ENCODE data around the gene BORCS6. TPM values are rescaled to one million over a fixed set of nuclear protein-coding genes. Genes with fewer than 3 reads are reported as not detected.

Gene BORCS6
- total and polyA plus RNA-seq, 2 experiments from 2014 or later = 1.8 to 7.1 TPM

DNA sequence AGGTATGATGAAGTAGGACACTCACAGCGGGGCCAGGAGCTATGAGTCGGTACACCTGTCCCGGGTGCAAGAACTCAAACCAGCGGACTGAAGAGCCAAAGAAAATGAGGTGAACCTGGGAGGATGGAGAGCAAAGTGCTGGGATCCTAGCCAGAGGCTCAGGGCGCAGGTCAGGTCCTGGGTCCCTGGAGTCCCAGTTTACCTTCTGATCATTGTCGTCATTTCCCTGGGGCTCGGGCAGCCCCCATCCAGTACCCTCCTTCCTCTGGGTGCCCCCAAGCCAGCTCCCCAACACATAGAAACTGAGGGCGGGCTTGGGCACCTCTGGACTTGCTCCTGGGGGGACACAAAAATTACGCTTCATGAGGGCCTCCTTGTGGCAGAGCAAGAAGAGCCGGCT is 41.7 kb upstream of the BORCS6 start:
- no peak overlapping the region for H2AFZ ChIP-seq
- TF ChIP-seq POLR2AphosphoS5 (IDR thresholded peaks at IDR 0.05; ENCODE audit: low read depth) = no peak
- TF ChIP-seq REST (IDR thresholded peaks at IDR 0.05; ENCODE audit: unreplicated experiment) = no peak
- no peak for TF ChIP-seq EZH2 (IDR thresholded peaks at IDR 0.05; ENCODE audit: low read depth, unreplicated experiment)
- TF ChIP-seq EZH2phosphoT487 (IDR thresholded peaks at IDR 0.05; ENCODE audit: unreplicated experiment) = no peak
- TF ChIP-seq JUNB (IDR thresholded peaks at IDR 0.05; ENCODE audit: unreplicated experiment) = no peak
- no peak for TF ChIP-seq ZNF462 (CRISPR knock-in tag; IDR thresholded peaks at IDR 0.05)
- no peaks in the 10 kb centered on the region for H3K79me2 ChIP-seq (replicated peaks; ENCODE audit: insufficient read depth)
- no peak for ATAC-seq
- H3F3A ChIP-seq (replicated peaks; ENCODE audit: low read depth) = peaks cover 11% of the 10 kb centered on the region; the same call in 1 of the 2 replicates
- peaks cover 5% of the 10 kb centered on the region; the same call in 2 of the 3 replicates for H3K9me3 Mint-ChIP-seq
- H3K36me3 ChIP-seq (ENCODE audit: insufficient read depth) = peaks cover 27% of the 10 kb centered on the region
- no peaks in the 10 kb centered on the region for H3K9me2 ChIP-seq (ENCODE audit: insufficient read depth)
- H3K4me3 ChIP-seq = no peak overlapping the region
- peaks cover 8% of the 10 kb centered on the region for H3K4me1 Mint-ChIP-seq
- no peak overlapping the region for H3K4me2 ChIP-seq
- DNase-seq (ENCODE audit: low spot score) = no peak
- no peak overlapping the region for H3K27ac Mint-ChIP-seq
- peaks cover 14% of the 10 kb centered on the region for H3K27me3 Mint-ChIP-seq (ENCODE audit: insufficient read depth, low read depth, poor library complexity)
- no peak overlapping the region for H3K4me3 Mint-ChIP-seq
- peaks cover 72% of the 10 kb centered on the region for H3K36me3 Mint-ChIP-seq (ENCODE audit: low read depth)
- H3K4me1 ChIP-seq (ENCODE audit: insufficient read depth) = peaks cover 6% of the 10 kb centered on the region; the same call in 1 of the 2 replicates
- H3K27me3 ChIP-seq (ENCODE audit: insufficient read depth) = no peaks in the 10 kb centered on the region
- H3K27ac ChIP-seq (ENCODE audit: low read depth) = no peak overlapping the region
- H4K20me1 ChIP-seq (replicated peaks; ENCODE audit: insufficient read depth) = peaks cover 4% of the 10 kb centered on the region

All from GM23338 (cell line).